COLO668 (cell line): ENCODE results near the gene ENC1.

Source experiments
- DNase-seq: peaks from one replicate; lab custom pipeline; 2025; ENCODE audit not compliant: unreplicated experiment; lab: John Stamatoyannopoulos, UW

Gene ENC1

GRCh38 chr5:74633695-74634094 lies 6.8 kb downstream of the ENC1 start:
- DNase-seq, result no peak

DNA sequence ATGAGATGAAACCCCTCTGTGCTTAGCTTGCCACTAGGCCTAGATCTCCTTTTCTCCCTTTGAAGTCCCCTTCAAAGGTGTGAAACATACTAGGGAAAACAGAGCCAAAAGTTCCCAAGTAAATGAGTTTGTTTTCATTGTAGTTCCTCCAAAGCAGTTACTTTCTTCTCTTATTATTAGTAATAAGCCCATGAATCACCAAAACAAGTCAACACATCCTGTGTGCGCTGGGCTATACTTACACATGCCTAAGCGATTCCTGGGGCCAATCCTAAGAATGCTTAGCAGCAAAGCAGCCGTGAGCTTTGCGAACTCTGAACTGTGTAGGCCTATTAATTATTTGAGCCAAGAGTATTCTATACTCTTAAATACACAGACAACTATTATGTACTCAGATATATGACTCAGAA lies 7.6 kb downstream of the ENC1 start:
- DNase-seq, result no peak

GRCh38 chr5:74631081-74631953 lies 9.2 kb downstream of the ENC1 start:
- DNase-seq, result no peak

DNA sequence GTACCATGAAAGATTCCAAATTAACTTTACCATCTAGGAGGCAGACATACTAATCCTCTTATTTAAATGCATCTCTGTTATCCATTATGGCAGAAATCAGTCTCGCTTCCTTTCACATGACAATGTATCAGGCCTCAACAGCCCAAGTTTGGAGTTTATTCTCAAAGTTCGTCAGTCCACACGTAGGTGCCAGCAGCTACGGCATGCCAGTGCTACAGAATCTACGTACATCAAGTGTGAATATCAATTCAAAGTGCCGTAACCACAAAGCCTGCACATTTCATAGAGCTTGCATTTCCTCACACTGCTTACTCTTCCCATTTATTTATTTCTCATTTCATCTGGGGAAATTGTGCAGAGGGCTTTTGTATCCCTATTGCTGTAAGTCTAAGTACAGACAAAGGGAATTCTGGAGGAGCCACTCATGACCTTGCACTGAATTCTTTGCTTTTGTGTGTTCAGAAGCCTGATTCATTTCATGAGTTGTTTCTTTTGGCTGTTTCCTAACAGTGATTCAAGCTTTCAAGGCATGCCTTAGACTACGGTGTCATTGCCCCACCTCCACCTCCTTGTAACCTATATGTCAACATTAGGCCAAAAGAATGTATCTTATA lies 10.0 kb downstream of the ENC1 start:
- no peak for DNase-seq

DNA sequence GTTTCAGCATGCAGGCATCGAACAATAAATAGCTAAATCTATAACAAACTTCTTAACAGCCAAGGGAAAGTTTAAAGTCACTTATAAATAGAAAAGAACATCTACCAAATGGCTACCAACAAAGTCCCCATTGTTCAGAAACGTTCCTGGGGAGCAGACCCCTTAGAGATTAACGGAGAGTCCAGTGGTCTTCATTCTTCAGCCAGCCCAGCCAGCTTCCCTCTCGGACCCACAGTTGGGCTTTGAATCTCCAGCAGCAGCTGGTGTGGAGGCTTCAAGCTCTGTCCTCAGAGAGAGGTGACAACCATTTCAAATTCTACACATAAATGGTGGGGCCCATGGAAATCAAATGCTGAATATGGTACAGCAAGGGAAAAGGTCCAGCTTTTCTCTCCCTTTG lies 11.2 kb downstream of the ENC1 start:
- no peak for DNase-seq

- no peak for DNase-seq
These were observed 12.2 kb downstream of the ENC1 start for GRCh38 chr5:74628359-74628758.

DNA sequence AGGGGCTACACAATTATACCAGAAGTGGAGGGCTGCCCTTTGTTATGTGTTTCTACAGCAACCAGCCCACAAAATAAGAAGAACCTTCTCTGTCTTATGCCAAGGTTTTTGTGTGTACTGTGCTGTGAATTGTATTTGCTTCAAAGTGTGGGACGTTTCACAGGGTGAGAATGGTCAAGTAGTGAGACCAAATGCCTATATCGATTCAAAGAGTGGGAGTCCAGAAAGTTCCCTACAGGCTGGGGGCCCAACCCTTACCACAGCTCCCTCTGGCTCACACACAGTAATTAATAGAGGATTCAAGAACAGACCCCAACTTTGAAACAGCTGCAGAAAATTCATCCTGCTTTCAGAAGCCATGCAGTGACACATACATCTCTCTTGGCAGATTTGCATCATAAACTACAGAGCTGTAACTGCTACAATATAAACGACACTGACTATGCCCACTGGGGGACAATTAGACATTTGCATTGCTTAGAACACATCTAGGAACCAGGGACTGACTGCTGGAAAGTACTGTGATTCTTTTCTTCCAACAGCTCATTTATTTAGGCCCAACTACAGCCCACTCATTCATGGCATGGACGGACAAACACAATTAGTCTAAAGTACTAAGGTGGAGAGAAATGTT lies 12.8 kb downstream of the ENC1 start:
- no peak for DNase-seq

GRCh38 chr5:74626386-74627222 lies 13.9 kb downstream of the ENC1 start:
- no peak for DNase-seq

- DNase-seq, result no peak
These were observed 14.7 kb downstream of the ENC1 start for GRCh38 chr5:74625742-74626241.

DNA sequence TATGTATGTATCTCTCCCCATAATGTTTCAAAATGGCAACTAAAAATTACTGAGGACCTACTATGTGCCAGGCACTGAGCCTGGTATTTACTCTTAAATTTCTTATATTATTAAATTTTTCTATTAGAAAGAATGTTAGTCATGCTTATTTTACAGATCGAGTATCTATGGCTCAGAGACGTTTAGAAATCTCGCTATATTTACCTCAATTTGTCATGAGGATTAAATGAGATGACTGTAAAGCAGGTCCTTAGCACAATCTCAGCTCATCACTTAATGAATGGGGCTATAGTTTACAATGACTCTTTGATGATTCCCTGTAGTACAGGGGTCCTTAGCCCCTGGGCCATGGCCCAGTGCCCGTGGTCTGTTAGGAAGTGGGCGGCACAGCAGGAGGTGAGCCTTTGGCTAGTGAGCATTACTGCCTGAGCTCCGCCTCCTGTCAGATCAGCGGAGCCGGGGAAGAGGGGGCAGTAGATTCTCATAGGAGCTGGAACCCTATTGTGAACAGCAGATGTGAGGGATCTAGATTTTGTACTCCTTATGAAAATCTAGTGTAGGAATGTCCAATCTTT lies 15.5 kb downstream of the ENC1 start:
- DNase-seq, result no peak

GRCh38 chr5:74624501-74624900 lies 16.0 kb downstream of the ENC1 start:
- no peak for DNase-seq

DNA sequence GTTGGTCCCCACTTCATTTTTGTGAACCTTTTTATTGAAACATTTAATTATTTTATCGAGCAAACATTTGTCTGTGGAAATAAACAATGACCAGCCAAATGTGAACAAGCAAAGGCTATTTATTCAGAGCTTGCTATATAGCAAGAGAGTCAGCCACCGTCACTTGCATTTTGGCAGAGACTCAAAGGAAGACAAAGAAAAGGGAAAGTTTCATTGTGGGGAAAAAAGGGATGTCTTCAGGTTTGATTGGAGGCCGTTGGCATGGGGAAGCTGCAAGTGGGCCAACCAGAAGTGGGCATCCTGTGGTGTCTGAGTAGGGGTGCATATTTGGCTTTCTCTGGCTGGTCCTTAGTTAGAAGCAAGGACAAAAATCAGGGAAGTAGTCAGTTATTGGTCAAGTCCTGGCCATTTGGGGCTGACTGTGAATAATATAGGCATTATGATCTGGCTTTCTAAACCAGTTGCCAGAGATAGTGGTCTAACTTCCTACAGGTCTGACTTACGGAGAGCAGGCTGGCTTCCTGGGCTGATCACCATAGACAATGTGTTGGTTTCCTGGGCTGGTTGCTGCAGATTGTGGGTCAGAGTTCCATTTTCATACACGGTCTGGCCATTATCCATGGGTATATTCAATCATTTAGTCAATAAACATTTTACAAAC lies 16.6 kb downstream of the ENC1 start:
- DNase-seq, result no peak

DNA sequence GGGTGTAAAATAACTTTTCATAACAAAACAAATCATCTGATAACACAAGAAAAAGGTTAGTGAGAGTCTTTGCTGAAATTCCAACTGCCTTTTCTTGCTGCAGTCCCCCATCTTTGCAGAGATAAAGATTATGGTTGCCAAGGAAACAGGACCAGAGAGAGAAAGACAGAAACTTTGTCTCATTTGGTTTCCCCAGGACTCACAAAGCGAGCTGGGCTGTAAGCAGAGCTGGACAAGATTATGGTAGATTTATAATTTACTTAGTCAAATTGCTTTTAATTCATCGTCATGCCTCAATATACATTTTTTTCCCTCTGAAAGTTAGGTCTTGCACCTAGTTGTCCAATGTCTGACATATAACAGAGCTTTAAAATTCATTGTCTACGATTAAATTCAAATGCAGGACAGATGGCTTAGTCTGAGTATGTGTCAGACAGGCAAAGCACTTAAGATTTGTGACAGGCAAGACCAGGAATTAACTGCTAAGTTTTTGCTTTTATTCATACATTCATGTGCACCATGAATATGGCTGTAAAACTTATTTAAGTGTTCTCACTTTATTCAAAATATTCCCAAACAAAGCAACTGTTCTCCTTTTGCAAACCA lies 17.4 kb downstream of the ENC1 start:
- DNase-seq, result no peak

- DNase-seq, result no peak
These were observed 18.4 kb downstream of the ENC1 start for GRCh38 chr5:74622122-74622521.

- DNase-seq, result no peak
These were observed 19.0 kb downstream of the ENC1 start for GRCh38 chr5:74621492-74621891.

GRCh38 chr5:74619308-74619707 lies 21.2 kb downstream of the ENC1 start:
- DNase-seq, result no peak

DNA sequence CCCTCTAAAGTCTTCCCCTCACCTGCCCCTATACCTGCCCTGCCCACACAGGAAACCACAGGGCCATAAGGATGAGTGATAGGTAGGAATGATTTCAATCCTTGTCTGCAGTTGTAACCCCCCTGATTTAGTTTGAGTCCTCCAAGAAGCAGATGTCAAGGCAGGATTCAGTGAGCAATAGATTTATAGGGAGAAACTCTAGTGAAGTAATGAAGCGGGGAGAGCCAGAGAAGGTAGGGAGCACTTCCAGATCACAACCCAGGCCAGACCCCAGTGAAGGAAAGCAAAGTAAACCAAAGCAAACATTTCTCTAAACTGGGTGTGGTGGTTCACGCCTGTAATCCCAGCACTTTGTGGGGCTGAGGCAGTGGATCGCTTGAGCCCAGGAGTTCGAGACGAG lies 22.4 kb downstream of the ENC1 start:
- DNase-seq, result no peak

DNA sequence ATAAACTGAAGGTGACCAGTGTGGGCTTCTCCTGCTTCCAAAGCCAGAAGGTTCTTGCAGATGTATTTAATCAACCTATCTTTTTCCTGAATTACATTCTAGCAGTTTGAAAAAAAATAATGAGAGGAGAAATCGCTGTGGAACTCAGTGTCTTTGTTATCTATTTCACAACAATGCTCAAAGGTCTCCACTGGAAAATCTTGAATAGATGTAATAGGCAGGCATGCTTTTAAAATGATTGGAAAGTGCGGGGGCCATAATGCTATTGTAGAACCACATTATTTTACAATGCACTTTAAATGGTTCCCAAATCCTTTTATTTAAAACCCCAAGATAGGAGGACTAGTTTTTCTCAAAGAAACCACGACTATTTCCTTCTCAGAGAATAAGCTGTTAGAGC lies 23.3 kb downstream of the ENC1 start:
- no peak for DNase-seq

DNA sequence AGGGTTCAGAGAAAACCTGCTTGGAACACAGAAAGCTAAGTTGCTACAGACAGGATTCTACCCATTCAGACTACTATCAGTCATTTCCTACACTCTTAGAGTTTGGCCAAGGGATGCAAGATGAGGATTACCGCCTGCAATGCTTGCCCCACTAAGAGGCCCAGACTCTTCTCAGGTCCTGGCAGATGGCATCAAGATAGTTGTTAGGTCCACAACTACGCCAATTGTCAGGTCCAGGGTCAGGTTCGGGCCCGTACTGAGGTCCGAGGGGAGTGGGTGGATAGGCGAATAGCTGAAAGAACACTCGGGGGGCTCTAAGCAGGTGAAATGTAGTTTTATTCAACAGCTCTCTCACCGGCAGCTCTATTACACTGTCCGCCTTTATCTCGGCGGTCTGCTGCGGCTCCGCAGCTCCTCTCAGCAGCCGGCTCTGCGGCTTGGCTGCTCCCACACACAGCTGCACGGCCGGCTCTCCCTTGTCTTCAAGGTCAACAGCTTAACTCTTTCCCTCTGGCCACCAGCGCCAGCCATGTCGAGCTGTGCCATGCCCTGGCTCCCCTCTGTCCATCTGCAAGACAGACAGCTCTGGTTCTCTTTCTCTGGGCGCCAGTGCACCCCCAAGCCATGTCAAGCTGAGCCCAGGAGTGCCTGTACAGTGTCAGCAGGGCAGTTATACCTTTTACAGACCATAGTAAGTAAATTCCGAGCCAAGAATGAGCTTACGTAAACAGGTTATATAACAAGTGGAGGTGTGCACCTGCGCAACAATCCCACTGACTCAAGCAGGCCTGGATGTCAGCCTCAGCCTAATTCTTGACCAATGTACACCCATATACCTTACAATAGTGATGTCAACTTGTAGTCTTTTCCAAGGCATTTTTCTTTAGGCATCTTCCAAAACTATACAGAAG lies 24.0 kb downstream of the ENC1 start:
- DNase-seq, result no peak
